Measurements from ENCODE around the gene FPGS.
"Not testable (repeated sequence)": the region's sequence is repeated elsewhere in the genome, so short reads cannot be mapped to it uniquely, and the experiment has no call there.

Gene FPGS

DNA sequence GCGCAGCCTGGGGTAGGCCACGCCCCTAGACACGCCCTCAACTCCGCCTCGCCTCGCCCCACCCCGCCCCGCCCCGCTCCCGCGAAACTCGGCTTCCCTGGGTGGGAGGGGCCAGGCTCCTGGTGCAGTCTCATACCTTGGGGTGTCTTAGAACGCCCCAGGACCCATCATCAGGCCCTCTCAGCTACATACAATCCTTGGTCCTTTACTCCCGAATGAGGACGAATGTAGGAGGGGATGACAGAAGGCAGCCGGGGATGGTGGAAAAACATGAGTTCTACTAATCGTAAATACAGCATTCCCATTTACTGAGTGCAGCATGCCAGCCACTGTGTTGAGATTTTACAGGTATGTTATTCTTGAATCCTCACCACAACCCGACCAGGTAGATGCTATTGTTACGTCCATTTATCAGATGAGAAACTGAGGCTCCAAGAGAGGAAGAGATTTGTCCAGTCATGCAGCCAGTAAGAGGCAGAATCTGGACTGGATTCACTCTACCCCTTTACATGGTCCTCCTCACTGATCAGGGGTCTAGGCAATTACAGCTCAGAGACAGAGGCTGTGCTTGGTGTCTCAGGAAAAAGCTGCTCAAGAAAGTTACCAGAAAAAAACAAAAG lies 31.0 kb upstream of the FPGS start:
- DNase-seq (ENCODE audit: low spot score) = no peak

DNA sequence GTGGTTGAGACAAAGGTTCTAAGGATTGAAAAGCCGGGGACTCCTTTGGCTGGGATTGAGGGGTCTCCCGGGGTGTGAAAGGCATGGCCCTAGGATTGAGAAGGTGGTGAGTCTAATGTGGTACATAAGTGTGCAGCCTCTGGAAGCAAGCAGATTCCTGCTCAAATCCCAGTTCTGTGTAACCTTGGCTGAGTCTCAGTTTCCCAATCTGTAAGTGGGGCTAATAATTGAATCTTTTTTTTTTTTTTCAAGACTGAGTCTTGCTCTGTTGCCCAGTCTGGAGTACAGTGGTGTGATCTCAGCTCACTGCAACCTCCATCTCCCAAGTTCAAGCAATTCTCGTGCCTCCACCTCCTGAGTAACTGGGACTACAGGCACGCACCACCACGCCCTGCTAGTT lies 30.1 kb upstream of the FPGS start:
- DNase-seq (ENCODE audit: low spot score) = no peak

GRCh38 chr9:127773272-127773671 lies 29.4 kb upstream of the FPGS start:
- DNase-seq (ENCODE audit: low spot score) = peak; percentile 37

DNA sequence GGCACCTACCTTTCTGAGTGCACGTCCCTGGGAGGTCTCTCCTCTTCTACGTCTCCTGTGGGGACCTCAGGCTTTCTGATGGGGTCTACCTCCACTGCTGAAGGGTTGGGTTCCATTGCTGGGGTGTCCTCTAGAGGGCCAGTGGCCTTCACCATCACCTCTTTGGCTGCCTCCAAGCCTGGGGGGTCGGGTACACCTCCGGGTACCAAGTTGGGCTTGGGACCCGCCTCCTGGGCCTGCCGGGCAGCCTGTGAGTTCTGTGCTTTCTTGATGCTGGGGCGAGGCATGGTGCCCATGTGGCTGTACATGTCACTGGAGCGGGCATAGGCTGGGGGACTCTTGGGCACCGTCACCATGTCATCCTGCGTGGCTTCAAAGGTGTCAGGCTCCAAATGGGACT lies 28.7 kb upstream of the FPGS start:
- no peak for DNase-seq (ENCODE audit: low spot score)

GRCh38 chr9:127776195-127776923 lies 26.3 kb upstream of the FPGS start:
- DNase-seq (ENCODE audit: low spot score) = peak; percentile 91

- DNase-seq (ENCODE audit: low spot score) = no peak
Observed at GRCh38 chr9:127776924-127777289, 25.8 kb upstream of the FPGS start.

- peak; percentile 44 for DNase-seq (ENCODE audit: low spot score)
Observed at GRCh38 chr9:127777368-127777980, 25.2 kb upstream of the FPGS start.

DNA sequence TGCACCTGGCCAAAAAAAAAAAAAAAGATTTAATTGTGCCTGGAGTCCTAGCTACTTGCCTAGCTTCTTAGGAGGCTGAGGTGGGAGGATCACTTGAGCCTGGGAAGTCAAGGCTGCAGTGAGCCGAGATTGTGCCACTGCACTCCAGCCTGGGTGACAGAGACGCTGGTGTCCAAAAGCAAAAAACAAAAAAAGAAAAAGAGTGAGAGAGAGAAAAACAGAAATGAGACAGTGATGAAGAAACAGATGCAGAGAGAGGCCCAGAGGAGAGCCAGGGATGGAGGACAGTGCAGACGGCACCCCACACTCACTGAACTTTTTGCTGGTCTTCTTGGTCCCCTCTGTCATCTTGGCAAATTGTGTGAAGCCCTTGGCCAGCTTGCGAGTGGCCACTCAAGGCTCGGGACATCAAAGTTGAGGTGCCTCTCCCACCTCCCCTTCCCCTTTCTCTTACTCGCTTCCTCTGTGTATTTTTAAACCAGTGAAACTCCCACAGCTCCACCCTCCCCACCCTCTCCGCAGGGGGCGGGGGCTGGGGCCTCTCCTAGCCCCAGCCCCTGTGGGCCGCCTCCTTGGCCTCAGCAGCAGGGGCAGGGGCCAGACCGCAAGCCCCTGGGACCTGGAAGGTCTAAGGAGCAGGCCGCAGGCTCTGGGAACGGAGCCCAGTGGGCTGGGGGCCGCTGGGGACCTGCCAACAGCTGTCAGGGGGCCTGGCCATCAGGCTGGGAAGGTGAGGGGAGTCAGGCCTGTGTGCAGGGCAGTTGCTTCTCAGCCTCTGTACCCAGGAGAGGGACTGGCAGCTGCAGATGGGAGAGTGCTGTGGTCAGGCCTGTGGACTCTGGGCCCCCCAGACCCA lies 24.2 kb upstream of the FPGS start, which contains the start of gene SH2D3C:
Gene SH2D3C (minus strand): TSS at position 387 of the 856 bp plus-strand sequence. CDS start 39 bp downstream, at position 348.
- peak; percentile 77 for DNase-seq (ENCODE audit: low spot score)

DNA sequence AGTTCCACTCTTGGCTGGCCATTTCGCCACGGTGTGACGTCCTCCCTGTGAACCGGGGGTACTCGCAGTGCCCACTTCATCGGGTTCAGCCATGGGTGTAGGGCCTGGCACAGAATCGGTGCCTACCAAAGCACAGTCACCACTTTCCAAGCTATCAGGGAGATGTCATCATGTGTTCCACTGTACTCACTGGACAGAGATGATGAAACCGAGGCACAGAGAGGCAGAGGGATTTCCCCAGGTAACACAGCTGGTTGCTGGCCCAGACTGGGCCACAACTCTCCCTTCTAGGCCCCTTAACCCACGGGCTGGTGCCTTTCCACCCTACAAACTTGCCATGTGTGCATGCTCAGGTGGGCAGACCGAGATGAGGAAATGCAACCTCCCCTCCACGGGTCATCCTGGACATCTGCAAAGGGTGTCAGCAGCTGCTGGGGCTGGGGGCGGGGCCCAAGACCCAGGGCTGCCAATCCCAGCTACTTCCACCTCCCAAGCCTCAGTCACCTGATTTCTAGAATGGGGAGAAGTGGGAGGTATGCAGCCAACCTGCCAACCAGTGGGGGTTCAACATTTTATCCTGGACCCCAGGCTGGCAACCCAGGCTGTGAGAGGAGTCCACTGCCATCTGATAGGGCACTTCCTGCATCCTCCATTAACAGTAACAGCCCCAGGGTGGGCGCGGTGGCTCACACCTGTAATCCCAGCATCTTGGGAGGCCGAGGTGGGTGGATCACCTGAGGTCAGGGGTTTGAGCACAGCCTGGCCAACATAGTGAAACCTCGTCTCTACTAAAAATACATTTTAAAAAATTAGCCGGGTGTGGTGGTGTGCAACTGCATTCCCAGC lies 23.3 kb upstream of the FPGS start:
- DNase-seq (ENCODE audit: low spot score) = peak; percentile 90

GRCh38 chr9:127780126-127780885 lies 22.4 kb upstream of the FPGS start:
- no peak for DNase-seq (ENCODE audit: low spot score)

DNA sequence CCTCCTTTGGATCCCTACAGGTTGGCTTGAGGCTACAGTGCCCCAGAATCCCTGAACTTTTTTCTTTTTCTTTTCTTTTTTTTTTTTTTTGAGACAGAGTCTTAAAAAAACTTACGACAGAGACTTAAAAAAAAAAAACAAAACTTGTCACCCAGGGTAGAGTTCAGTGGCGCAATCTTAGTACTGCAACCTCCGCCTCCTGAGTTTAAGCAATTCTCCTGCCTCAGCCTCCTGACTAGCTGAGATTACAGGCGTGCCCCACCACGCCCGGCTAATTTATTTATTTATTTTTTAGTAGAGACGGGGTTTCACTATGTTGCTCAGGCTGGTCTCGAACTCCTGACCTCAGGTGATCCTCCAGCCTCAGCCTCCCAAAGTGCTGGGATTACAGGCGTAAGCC lies 21.8 kb upstream of the FPGS start:
- not testable (repeated sequence) for DNase-seq (ENCODE audit: low spot score)

DNA sequence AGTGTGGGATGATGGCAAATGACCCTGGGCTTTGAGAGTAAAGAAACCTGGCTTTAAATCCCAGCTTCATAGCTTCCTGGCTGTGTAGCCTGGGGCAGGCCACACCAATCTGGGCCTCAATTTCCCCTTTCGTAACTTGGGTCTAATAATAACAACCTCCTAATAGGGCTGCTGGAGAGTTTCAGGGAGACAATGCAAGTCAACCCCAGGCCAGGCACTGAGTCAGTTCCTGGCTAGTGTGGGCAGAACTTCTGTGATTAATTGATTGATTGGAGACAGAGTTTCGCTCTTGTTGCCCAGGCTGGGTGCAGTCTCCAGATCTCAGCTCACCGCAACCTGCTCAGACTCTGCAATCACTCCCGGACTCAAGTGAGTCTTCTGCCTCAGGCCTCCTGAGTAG lies 20.9 kb upstream of the FPGS start:
- DNase-seq (ENCODE audit: low spot score) = no peak

DNA sequence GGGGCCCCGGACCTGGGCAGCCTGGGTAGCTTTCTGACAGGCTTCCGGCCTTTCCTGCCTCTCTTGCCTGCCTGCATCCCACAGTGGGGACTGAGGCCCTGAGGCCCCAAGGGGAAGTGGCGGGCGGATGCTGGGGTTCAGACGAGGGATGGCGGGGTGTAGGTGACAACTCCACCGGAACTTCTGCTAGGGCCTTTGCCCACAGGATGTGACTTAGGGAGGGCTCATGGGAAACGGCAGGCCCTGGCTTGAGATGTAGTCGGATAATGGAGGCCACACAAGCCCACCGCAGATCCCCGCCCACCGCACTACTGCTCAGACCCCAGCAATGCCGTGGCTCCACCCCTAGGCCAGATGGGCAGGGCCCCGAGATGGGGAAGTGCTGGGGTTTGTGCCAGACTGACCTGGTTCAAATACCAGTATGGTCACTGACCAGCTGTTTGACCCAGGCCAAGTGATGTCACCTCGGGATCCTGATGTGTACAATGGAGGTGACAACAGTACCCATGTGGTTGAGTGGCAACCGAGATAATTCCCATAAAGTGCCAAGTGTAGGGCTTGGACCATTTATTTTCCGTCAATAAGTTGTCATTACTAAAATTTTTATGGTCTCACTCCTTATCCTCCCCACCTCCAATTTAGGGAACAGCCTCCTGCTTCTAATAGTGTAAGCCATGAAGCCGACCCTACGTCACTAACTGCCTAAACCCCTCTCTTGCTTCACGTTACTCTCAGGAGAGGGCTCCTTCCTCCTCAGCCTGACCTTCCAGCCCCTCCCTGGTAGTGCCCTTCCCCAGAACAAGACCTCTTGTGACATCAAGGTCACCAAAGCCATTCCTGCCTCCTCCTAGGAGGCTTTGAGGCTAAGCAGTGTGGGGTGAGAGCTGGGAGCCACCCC lies 19.3 kb upstream of the FPGS start:
- peak; percentile 66 for DNase-seq (ENCODE audit: low spot score)

- DNase-seq (ENCODE audit: low spot score) = peak; percentile 89
Observed at GRCh38 chr9:127785023-127785932, 17.4 kb upstream of the FPGS start.

GRCh38 chr9:127785933-127786772 lies 16.5 kb upstream of the FPGS start, which contains the start of gene CDK9:
Gene CDK9, plus strand, starts transcription at chr9:127786034. Its CDS starts 115 bp downstream, at chr9:127786149.
- peak; percentile 91 for DNase-seq (ENCODE audit: low spot score)

- no peak for DNase-seq (ENCODE audit: low spot score)
Observed at GRCh38 chr9:127786773-127787104, 15.9 kb upstream of the FPGS start.

DNA sequence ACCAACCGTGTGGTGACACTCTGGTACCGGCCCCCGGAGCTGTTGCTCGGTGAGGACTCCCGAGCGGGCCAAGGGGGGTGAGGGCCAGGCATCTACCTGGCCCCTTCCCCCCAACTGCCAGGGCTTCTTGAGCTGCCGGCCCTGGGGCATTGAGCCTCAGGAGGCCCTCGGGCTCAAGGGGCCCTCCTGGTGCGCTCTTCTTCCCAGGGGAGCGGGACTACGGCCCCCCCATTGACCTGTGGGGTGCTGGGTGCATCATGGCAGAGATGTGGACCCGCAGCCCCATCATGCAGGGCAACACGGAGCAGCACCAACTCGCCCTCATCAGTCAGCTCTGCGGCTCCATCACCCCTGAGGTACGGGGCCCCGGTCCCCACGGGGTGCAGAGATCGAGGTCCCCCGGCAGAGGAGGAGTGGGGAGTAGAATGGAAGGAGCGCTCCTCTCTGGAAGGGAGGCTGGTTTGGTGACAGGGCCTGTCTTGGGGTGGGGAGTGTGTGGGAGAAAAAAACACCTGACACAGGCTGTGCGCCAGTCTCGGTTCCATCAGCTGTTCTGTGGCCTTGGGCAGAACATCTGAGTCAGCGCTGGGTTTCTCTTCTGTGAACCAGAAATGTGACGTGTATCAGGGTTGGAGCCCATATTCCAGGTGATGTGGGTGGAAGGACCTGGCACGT lies 14.2 kb upstream of the FPGS start:
- no peak for DNase-seq (ENCODE audit: low spot score)
